Stimulated activated CD4-positive, alpha-beta T cell treated with anti-CD3 and anti-CD28 coated beads, Interleukin-4, amount 100 ng/mL, for 48 hours (primary cell): ENCODE results near the gene DLX2.
"Not testable (repeated sequence)": the region's sequence is repeated elsewhere in the genome, so short reads cannot be mapped to it uniquely, and the experiment has no call there.

Source experiments
- DNase-seq, 2 donors: peaks; one replicate each; pipeline ENCODE4 v3.0.0-alpha.2; 2020; ENCODE audit warnings: low read depth in 2 of 2

Gene DLX2

GRCh38 chr2:172083628-172084394 lies 18.9 kb downstream of the DLX2 start:
- DNase-seq, result no peak

- DNase-seq, result no peak
Observed at GRCh38 chr2:172082944-172083627, 19.6 kb downstream of the DLX2 start.

GRCh38 chr2:172082105-172082943 lies 20.4 kb downstream of the DLX2 start:
- no peak for DNase-seq

GRCh38 chr2:172081221-172082022 lies 21.3 kb downstream of the DLX2 start:
- no peak for DNase-seq

- no peak for DNase-seq
Observed at GRCh38 chr2:172080641-172081220, 22.0 kb downstream of the DLX2 start.

- DNase-seq, result no peak
Observed at GRCh38 chr2:172079838-172080640, 22.7 kb downstream of the DLX2 start.

GRCh38 chr2:172079416-172079815 lies 23.3 kb downstream of the DLX2 start:
- no peak for DNase-seq

GRCh38 chr2:172074254-172074653 lies 28.4 kb downstream of the DLX2 start:
- no peak for DNase-seq

- DNase-seq, result no peak
Observed at GRCh38 chr2:172073518-172073917, 29.2 kb downstream of the DLX2 start.

- no peak for DNase-seq
Observed at GRCh38 chr2:172072706-172073105, 30.0 kb downstream of the DLX2 start.

GRCh38 chr2:172072303-172072702 lies 30.4 kb downstream of the DLX2 start:
- DNase-seq, result no peak

GRCh38 chr2:172070936-172071335 lies 31.8 kb downstream of the DLX2 start:
- DNase-seq, result no peak

GRCh38 chr2:172067905-172068304 lies 34.8 kb downstream of the DLX2 start:
- not testable (repeated sequence) for DNase-seq

- no peak for DNase-seq
Observed at GRCh38 chr2:172066394-172066886, 36.3 kb downstream of the DLX2 start.

- no peak for DNase-seq
Observed at GRCh38 chr2:172065111-172065510, 37.6 kb downstream of the DLX2 start.

- no peak for DNase-seq
Observed at GRCh38 chr2:172063446-172063845, 39.3 kb downstream of the DLX2 start.

- DNase-seq, result no peak
Observed at GRCh38 chr2:172062402-172063004, 40.2 kb downstream of the DLX2 start.

- DNase-seq, result not testable (repeated sequence)
Observed at GRCh38 chr2:172060118-172060517, 42.6 kb downstream of the DLX2 start.

- no peak for DNase-seq
Observed at GRCh38 chr2:172058660-172059059, 44.0 kb downstream of the DLX2 start.

GRCh38 chr2:172056293-172056692 lies 46.4 kb downstream of the DLX2 start:
- no peak for DNase-seq
